Measurements from ENCODE around the gene DYDC1.
"Not testable (repeated sequence)": the region's sequence is repeated elsewhere in the genome, so short reads cannot be mapped to it uniquely, and the experiment has no call there.

Gene DYDC1

GRCh38 chr10:80319318-80319717, 37.2 kb downstream of the DYDC1 start:
- TF ChIP-seq CTCF (IDR thresholded peaks at IDR 0.05; ENCODE audit: low read depth, low read length), result no peak
- DNase-seq (ENCODE audit: low read depth, low spot score), result no peak
- H3K4me3 ChIP-seq (ENCODE audit: low read depth, low read length), result no peak overlapping the region
- in situ Hi-C loops (cut with HindIII; ENCODE audit: low sequenced_read_pairs), result no loop called here

GRCh38 chr10:80318742-80319141, 37.8 kb downstream of the DYDC1 start:
- no peak for TF ChIP-seq CTCF (IDR thresholded peaks at IDR 0.05; ENCODE audit: low read depth, low read length)
- H3K4me3 ChIP-seq (ENCODE audit: low read depth, low read length), result no peak overlapping the region
- in situ Hi-C loops (cut with HindIII; ENCODE audit: low sequenced_read_pairs), result no loop called here
- no peak for DNase-seq (ENCODE audit: low read depth, low spot score)

GRCh38 chr10:80315391-80315790, 41.2 kb downstream of the DYDC1 start:
- no peak overlapping the region for H3K4me3 ChIP-seq (ENCODE audit: low read depth, low read length)
- DNase-seq (ENCODE audit: low read depth, low spot score), result no peak
- in situ Hi-C loops (cut with HindIII; ENCODE audit: low sequenced_read_pairs), result no loop called here
- TF ChIP-seq CTCF (IDR thresholded peaks at IDR 0.05; ENCODE audit: low read depth, low read length), result no peak

GRCh38 chr10:80313523-80313922, 43.0 kb downstream of the DYDC1 start:
- H3K4me3 ChIP-seq (ENCODE audit: low read depth, low read length), result no peak overlapping the region
- TF ChIP-seq CTCF (IDR thresholded peaks at IDR 0.05; ENCODE audit: low read depth, low read length), result no peak
- in situ Hi-C loops (cut with HindIII; ENCODE audit: low sequenced_read_pairs), result no loop called here
- DNase-seq (ENCODE audit: low read depth, low spot score), result no peak

- in situ Hi-C loops (cut with HindIII; ENCODE audit: low sequenced_read_pairs); H3K4me3 ChIP-seq (ENCODE audit: low read depth, low read length): not testable (repeated sequence)
Measured at GRCh38 chr10:80305989-80306388, 50.6 kb downstream of the DYDC1 start.

GRCh38 chr10:80296942-80297341, 59.6 kb downstream of the DYDC1 start:
- no peak for TF ChIP-seq CTCF (IDR thresholded peaks at IDR 0.05; ENCODE audit: low read depth, low read length)
- in situ Hi-C loops (cut with HindIII; ENCODE audit: low sequenced_read_pairs), result no loop called here
- DNase-seq (ENCODE audit: low read depth, low spot score), result no peak
- no peak overlapping the region for H3K4me3 ChIP-seq (ENCODE audit: low read depth, low read length)

More at GRCh38 chr10:80305989-80306388, 50.6 kb downstream of the DYDC1 start:
- not testable (repeated sequence) for DNase-seq (ENCODE audit: low read depth, low spot score)

GRCh38 chr10:80292607-80293239, 63.8 kb downstream of the DYDC1 start:
- in situ Hi-C loops (cut with HindIII; ENCODE audit: low sequenced_read_pairs), result no loop called here
- no peak for DNase-seq (ENCODE audit: low read depth, low spot score)
- no peak overlapping the region for H3K4me3 ChIP-seq (ENCODE audit: low read depth, low read length)
- no peak for TF ChIP-seq CTCF (IDR thresholded peaks at IDR 0.05; ENCODE audit: low read depth, low read length)

Measured in astrocyte of the spinal cord (primary cell).